Measurements from ENCODE around the gene ANXA11. TPM values are rescaled to one million over a fixed set of nuclear protein-coding genes. Genes with fewer than 3 reads are reported as not detected.

The ANXA11 gene
- total RNA-seq, 1 experiment from 2014 or later = 327 TPM

DNA sequence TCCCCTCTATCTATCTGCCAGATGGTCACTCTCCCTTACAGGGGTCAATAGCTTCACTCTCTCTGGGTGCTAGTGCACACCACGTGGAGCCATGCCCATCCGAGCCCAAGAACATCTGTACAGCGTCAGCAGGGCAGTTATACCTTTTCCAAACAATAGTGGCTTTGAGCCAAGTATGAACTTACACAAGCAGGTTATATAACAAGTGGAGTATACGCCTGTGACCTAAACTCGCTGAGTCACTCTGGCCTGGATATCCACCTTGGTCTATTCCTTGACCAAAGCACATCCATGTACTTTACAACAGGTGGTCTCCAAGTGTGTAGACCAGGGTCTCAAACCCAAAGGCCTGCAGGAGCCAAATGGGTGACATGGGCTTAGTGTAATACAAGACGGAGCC lies 52.5 kb downstream of the ANXA11 start:
- BruUV-seq (replicated peaks) = no TSS peak
- ChIA-PET POLR2A (no interaction called here), CTCF (no interaction called here)
- Mint-ChIP-seq H3K9me3 (ENCODE audit: unreplicated experiment) (no peaks in the 10 kb centered on the region), H3K36me3 (ENCODE audit: insufficient read depth, unreplicated experiment) (peaks cover 90% of the 10 kb centered on the region), H3K4me1 (ENCODE audit: low read depth, unreplicated experiment) (no peaks in the 10 kb centered on the region), H3K27ac (ENCODE audit: unreplicated experiment) (peak overlapping the region; percentile 69), H3K27me3 (ENCODE audit: insufficient read depth, unreplicated experiment) (no peaks in the 10 kb centered on the region), H3K4me3 (ENCODE audit: unreplicated experiment) (no peak overlapping the region)
- Histone ChIP-seq H3K4me1 (no peaks in the 10 kb centered on the region), H3K4me3 (ENCODE audit: low read depth, low read length) (no peak overlapping the region), H3K9me3 (no peaks in the 10 kb centered on the region), H3K27me3 (replicated peaks; ENCODE audit: control insufficient read depth, insufficient read depth, low read length) (no peaks in the 10 kb centered on the region), H3K36me3 (ENCODE audit: control insufficient read depth, insufficient read depth, low read length) (no peaks in the 10 kb centered on the region)
- TF ChIP-seq, protein P1, sequence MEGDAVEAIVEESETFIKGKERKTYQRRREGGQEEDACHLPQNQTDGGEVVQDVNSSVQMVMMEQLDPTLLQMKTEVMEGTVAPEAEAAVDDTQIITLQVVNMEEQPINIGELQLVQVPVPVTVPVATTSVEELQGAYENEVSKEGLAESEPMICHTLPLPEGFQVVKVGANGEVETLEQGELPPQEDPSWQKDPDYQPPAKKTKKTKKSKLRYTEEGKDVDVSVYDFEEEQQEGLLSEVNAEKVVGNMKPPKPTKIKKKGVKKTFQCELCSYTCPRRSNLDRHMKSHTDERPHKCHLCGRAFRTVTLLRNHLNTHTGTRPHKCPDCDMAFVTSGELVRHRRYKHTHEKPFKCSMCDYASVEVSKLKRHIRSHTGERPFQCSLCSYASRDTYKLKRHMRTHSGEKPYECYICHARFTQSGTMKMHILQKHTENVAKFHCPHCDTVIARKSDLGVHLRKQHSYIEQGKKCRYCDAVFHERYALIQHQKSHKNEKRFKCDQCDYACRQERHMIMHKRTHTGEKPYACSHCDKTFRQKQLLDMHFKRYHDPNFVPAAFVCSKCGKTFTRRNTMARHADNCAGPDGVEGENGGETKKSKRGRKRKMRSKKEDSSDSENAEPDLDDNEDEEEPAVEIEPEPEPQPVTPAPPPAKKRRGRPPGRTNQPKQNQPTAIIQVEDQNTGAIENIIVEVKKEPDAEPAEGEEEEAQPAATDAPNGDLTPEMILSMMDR (IDR thresholded peaks at IDR 0.05; ENCODE audit: insufficient read depth in 1 of 2, low read depth in 1 of 2, low read length in 1 of 2, severe bottlenecking in 1 of 2, unreplicated experiment in 1 of 2) = no peak
- DNase-seq = no peak
- intact Hi-C loops (cut with micrococcal nuclease; ENCODE audit: unreplicated experiment) = no loop called here

DNA sequence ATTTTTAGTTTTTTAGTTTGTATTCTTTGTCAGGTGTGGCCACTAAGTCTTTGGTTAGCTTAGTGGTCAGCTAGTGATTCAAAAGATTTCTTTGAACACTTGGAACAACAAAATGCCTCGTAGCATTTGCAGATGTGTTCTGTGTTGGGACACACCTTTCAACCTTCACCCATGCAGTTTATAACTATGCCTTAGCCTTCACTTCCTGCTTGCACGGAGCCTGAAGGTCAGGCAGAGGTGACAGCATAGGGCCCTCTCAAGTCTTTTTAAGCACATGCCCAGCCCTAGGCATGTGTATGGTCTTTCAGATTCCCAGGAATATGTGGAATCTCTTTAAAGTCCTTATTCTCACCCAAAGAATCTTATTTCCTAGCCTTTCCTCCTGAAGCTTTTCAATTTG lies 55.2 kb downstream of the ANXA11 start:
- Histone ChIP-seq H3K36me3 (ENCODE audit: control insufficient read depth, insufficient read depth, low read length) (no peaks in the 10 kb centered on the region), H3K9me3 (no peaks in the 10 kb centered on the region), H3K4me1 (no peaks in the 10 kb centered on the region), H3K27me3 (replicated peaks; ENCODE audit: control insufficient read depth, insufficient read depth, low read length) (no peaks in the 10 kb centered on the region), H3K4me3 (ENCODE audit: low read depth, low read length) (no peak overlapping the region)
- no peak for DNase-seq
- H3K4me1 Mint-ChIP-seq (ENCODE audit: low read depth, unreplicated experiment) = no peaks in the 10 kb centered on the region
- TF ChIP-seq, protein P1 (IDR thresholded peaks at IDR 0.05; ENCODE audit: insufficient read depth in 1 of 2, low read depth in 1 of 2, low read length in 1 of 2, severe bottlenecking in 1 of 2, unreplicated experiment in 1 of 2) = no peak
- BruUV-seq (replicated peaks) = no TSS peak
- ChIA-PET CTCF (no interaction called here), POLR2A (no interaction called here)
- H3K27me3 Mint-ChIP-seq (ENCODE audit: insufficient read depth, unreplicated experiment) = no peaks in the 10 kb centered on the region
- no peaks in the 10 kb centered on the region for H3K9me3 Mint-ChIP-seq (ENCODE audit: unreplicated experiment)
- H3K4me3 Mint-ChIP-seq (ENCODE audit: unreplicated experiment) = no peak overlapping the region
- H3K36me3 Mint-ChIP-seq (ENCODE audit: insufficient read depth, unreplicated experiment) = peaks cover 83% of the 10 kb centered on the region
- no peak overlapping the region for H3K27ac Mint-ChIP-seq (ENCODE audit: unreplicated experiment)
- intact Hi-C loops (cut with micrococcal nuclease; ENCODE audit: unreplicated experiment) = no loop called here

DNA sequence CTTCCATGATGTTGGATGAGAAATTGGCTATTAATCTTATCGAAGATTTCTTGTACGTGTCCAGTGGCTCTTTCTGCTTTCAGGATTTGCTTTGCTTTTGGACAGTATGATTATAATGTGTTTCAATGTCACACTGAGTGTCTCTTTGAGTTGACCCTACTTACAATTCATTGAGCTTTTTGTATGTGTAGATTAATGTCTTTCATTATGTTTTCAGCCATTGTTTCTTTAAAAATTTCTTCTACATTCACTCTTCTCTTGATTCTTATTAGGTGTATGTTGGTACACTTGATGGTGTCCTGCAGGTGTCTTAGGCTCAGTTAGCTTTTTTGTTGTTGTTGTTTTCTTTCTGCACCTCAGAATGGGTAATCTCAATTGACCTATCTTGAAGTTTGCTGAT lies 56.2 kb downstream of the ANXA11 start:
- no peak for DNase-seq
- Histone ChIP-seq H3K36me3 (ENCODE audit: control insufficient read depth, insufficient read depth, low read length) (no peaks in the 10 kb centered on the region), H3K9me3 (no peaks in the 10 kb centered on the region), H3K27me3 (replicated peaks; ENCODE audit: control insufficient read depth, insufficient read depth, low read length) (no peaks in the 10 kb centered on the region), H3K4me3 (ENCODE audit: low read depth, low read length) (no peak overlapping the region), H3K4me1 (no peaks in the 10 kb centered on the region)
- ChIA-PET POLR2A (no interaction called here), CTCF (no interaction called here)
- H3K4me3 Mint-ChIP-seq (ENCODE audit: unreplicated experiment) = no peak overlapping the region
- TF ChIP-seq, protein P1 (IDR thresholded peaks at IDR 0.05; ENCODE audit: insufficient read depth in 1 of 2, low read depth in 1 of 2, low read length in 1 of 2, severe bottlenecking in 1 of 2, unreplicated experiment in 1 of 2) = no peak
- intact Hi-C loops (cut with micrococcal nuclease; ENCODE audit: unreplicated experiment) = loop anchor here (10.0 kb wide), 1 partner anchor 644 kb away; no protein-coding TSS in a partner anchor
- H3K9me3 Mint-ChIP-seq (ENCODE audit: unreplicated experiment) = no peaks in the 10 kb centered on the region
- BruUV-seq (replicated peaks) = no TSS peak
- peaks cover 83% of the 10 kb centered on the region for H3K36me3 Mint-ChIP-seq (ENCODE audit: insufficient read depth, unreplicated experiment)
- no peaks in the 10 kb centered on the region for H3K27me3 Mint-ChIP-seq (ENCODE audit: insufficient read depth, unreplicated experiment)
- peaks cover 8% of the 10 kb centered on the region for H3K4me1 Mint-ChIP-seq (ENCODE audit: low read depth, unreplicated experiment)
- no peak overlapping the region for H3K27ac Mint-ChIP-seq (ENCODE audit: unreplicated experiment)
